Esophagus (tissue), 2 donors: ENCODE measurements around the gene CHST8. TPM values are rescaled to one million over a fixed set of nuclear protein-coding genes. Genes with fewer than 3 reads are reported as not detected.

Source experiments
- H3K27ac ChIP-seq, 2 donors: one replicate each; pipeline ENCODE4 v1.5.1; 2013; ENCODE audit warnings: low read depth in 2 of 2, mild to moderate bottlenecking in 2 of 2, inconsistent platforms in 1 of 2, low read length in 1 of 2, moderate library complexity in 1 of 2
- H3K27me3 ChIP-seq, 2 donors: one replicate each; pipeline ENCODE4 v1.6.1; 2013; ENCODE audit warnings: low read length in 2 of 2, control low read depth in 1 of 2, mild to moderate bottlenecking in 1 of 2; ENCODE audit not compliant: insufficient read depth in 2 of 2, control insufficient read depth in 1 of 2
- H3K36me3 ChIP-seq, 2 donors: one replicate each; pipeline ENCODE4 v1.6.1; 2013; ENCODE audit warnings: low read length in 1 of 2; ENCODE audit not compliant: control insufficient read depth in 2 of 2, insufficient read depth in 2 of 2
- H3K4me1 ChIP-seq, 2 donors: one replicate each; pipeline ENCODE4 v1.6.1; 2013; ENCODE audit warnings: low read length in 1 of 2; ENCODE audit not compliant: control insufficient read depth in 2 of 2, insufficient read depth in 2 of 2
- H3K4me3 ChIP-seq, 2 donors: one replicate each; pipeline ENCODE4 v1.5.1; 2013; ENCODE audit warnings: low read length in 2 of 2, mild to moderate bottlenecking in 2 of 2, low read depth in 1 of 2, moderate library complexity in 1 of 2
- H3K9me3 ChIP-seq, 2 donors: one replicate each; pipeline ENCODE4 v1.6.1; 2013; ENCODE audit warnings: mild to moderate bottlenecking in 2 of 2, low read depth in 1 of 2, low read length in 1 of 2, moderate library complexity in 1 of 2; ENCODE audit not compliant: control insufficient read depth in 2 of 2, insufficient read depth in 1 of 2
- WGBS, 2 donors: extraction: QIAGEN DNeasy Blood & Tissue Kit; methylation state at CpG; one replicate each; pipeline ENCODE4 v1.1.7; 2013; 5-methylcytosine and 5-hydroxymethylcytosine counted together
- polyA plus RNA-seq, 2 donors: library from polyadenylated mRNA; stranded (reverse); fragments of 200-250 nt; gene quantifications; one replicate each; pipeline ENCODE4 v1.2.3, GENCODE V29; 2013
- donor health status: healthy with polysubstance abuse.
- donor health status: Bipolar disorder and iron deficiency.

The CHST8 gene
- polyA plus RNA-seq, 2 donors, result 0.04 to 0.18 TPM

GRCh38 chr19:33622809-33623511 lies 1.2 kb downstream of the CHST8 start:
- Histone ChIP-seq H3K27ac (no peak overlapping the region), H3K36me3 (no peaks in the 10 kb centered on the region), H3K4me1 (peaks cover 5 to 9% of the 10 kb centered on the region in 2 donors), H3K4me3 (peak overlapping the region; percentile 34 to 42), H3K9me3 (no peaks in the 10 kb centered on the region), H3K27me3 (peaks cover 0 to 8% of the 10 kb centered on the region in 2 donors)
- WGBS, 2 donors, result 3 to 5% methylated on average over 60 to 64 of the region's 64 CpGs

DNA sequence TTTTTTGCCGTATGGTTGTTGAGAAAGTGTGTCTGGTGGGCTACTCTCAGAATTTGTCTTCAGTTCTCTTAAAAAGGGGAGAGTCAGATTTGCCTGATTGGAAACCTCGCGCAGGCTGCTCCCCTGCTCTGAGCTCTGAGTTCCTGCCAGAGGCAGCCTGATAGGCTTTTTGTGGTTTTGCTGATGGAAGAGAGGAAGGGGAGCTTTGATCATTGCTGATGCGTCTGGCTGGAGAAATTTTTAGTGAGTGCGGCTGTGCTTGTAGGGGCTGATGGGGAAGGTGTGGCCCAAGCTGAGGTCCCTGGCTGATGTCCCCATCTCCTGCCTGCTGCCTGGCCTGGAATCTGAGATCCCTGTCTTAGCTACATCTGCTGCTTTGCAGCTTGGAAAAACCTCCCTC lies 2.8 kb downstream of the CHST8 start:
- Histone ChIP-seq H3K4me3 (no peak overlapping the region), H3K9me3 (no peaks in the 10 kb centered on the region), H3K27ac (no peak overlapping the region), H3K4me1 (peaks cover 5 to 9% of the 10 kb centered on the region in 2 donors), H3K36me3 (no peaks in the 10 kb centered on the region), H3K27me3 (peaks cover 0 to 8% of the 10 kb centered on the region in 2 donors)
- 44 to 52% methylated on average over 5 of the region's 5 CpGs for WGBS, 2 donors

- Histone ChIP-seq H3K36me3 (no peaks in the 10 kb centered on the region), H3K4me1 (peaks cover 0 to 5% of the 10 kb centered on the region in 2 donors), H3K27ac (no peak overlapping the region), H3K4me3 (no peak overlapping the region), H3K27me3 (peaks cover 0 to 1% of the 10 kb centered on the region in 2 donors), H3K9me3 (no peaks in the 10 kb centered on the region)
- WGBS, 2 donors, result 69 to 78% methylated on average over 5 of the region's 5 CpGs
These were observed 5.8 kb downstream of the CHST8 start for GRCh38 chr19:33627526-33627925.

- H3K36me3 ChIP-seq, result no peaks in the 10 kb centered on the region
- no peaks in the 10 kb centered on the region for H3K4me1 ChIP-seq
- no peaks in the 10 kb centered on the region for H3K9me3 ChIP-seq
- H3K27me3 ChIP-seq, result no peaks in the 10 kb centered on the region
- no peak overlapping the region for H3K27ac ChIP-seq
- 79 to 84% methylated on average over 12 of the region's 12 CpGs for WGBS, 2 donors
- H3K4me3 ChIP-seq, result no peak overlapping the region
These were observed 6.4 kb downstream of the CHST8 start for GRCh38 chr19:33627962-33628839.

GRCh38 chr19:33628921-33629825 lies 7.4 kb downstream of the CHST8 start:
- H3K4me3 ChIP-seq, result no peak overlapping the region
- H3K27ac ChIP-seq, result no peak overlapping the region
- H3K27me3 ChIP-seq, result no peaks in the 10 kb centered on the region
- H3K36me3 ChIP-seq, result no peaks in the 10 kb centered on the region
- no peaks in the 10 kb centered on the region for H3K9me3 ChIP-seq
- no peaks in the 10 kb centered on the region for H3K4me1 ChIP-seq
- 55 to 65% methylated on average over 13 of the region's 13 CpGs for WGBS, 2 donors

DNA sequence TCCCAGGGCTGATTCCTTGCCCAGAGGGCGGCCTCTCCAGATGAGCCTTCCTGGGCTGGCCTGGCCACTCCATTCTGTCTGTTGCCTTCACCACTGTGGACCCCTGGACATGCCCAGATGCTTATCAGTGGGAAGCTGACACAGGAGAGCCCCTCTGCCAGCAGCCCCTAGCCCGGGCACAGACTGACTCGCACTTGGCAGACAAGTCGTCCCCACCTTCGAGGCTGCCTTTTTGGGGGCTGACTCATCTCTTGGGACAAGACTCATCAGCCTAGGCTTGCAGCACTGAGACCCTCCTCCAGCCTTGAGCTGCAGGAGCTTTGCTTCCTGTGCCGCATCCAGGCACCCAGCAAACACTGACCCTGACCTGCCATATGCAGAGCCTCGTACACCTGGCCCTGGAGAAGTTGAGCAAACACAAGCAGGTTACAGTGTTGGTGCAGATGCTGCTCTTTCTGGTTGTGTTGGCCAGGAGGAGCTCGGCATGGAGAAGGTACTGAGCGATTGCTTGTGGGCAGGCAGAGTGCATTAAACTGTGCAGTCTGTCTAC lies 8.1 kb downstream of the CHST8 start:
- H3K27me3 ChIP-seq, result no peaks in the 10 kb centered on the region
- no peak overlapping the region for H3K27ac ChIP-seq
- H3K9me3 ChIP-seq, result peaks cover 0 to 2% of the 10 kb centered on the region in 2 donors
- WGBS, 2 donors, result 71% methylated on average over 9 of the region's 9 CpGs
- no peaks in the 10 kb centered on the region for H3K36me3 ChIP-seq
- H3K4me1 ChIP-seq, result no peaks in the 10 kb centered on the region
- no peak overlapping the region for H3K4me3 ChIP-seq

DNA sequence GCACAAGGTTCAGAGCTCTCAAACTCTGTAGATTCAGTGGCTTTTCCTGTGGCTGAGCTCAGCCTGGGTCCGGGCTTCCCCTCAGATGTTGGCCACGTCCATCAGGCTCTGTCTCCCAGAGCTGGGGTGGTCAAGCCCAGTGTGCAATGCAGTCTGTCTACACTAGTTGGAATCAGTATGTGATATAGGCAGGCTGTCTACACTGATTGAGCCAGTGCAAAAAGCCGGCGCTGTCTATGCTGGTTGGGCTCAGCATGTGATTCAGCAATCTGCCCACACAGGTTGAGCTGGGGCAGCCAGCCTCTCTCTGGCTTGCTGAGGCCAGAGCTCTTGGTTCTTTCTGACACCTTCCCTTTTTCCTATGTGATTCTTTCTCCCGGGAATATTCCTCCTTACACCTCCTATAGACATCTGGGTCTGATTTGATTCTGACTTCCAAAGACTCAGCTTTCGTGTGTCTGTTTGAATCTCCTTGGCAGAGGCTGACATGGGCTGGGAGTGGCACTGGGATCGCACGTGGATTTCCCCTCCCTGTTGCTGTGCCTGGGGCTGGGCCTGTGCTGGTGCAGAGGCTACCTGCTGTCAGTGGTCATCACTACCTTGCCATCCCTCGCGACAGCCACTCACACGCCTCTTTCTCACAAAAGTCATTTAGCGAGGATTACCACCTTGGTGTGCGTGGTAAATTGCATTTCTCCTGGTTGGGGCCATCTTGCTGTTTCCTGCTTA lies 9.3 kb downstream of the CHST8 start:
- 56 to 64% methylated on average over 13 of the region's 13 CpGs for WGBS, 2 donors
- Histone ChIP-seq H3K36me3 (no peaks in the 10 kb centered on the region), H3K27me3 (no peaks in the 10 kb centered on the region), H3K4me3 (no peak overlapping the region), H3K27ac (no peak overlapping the region), H3K4me1 (no peaks in the 10 kb centered on the region), H3K9me3 (peaks cover 0 to 2% of the 10 kb centered on the region in 2 donors)

DNA sequence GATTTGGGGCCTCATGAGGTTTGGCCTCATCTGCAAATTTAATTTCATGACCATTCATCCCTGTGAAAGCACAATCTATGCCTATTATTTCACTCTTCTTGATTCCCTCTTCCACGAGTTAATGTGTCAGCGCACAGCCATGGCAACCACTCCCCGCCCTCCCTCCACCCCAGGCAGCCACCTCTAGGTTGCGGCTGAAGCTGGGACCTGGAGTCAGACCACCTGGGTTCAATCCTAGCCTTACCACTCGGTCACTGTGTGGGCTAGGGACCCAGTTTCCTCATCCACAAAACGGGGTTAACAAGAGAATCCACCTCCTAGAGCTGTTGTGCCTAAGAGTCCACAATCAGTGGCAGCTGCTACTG lies 9.8 kb downstream of the CHST8 start:
- 55 to 58% methylated on average over 6 of the region's 6 CpGs for WGBS, 2 donors
- H3K27ac ChIP-seq, result no peak overlapping the region
- no peaks in the 10 kb centered on the region for H3K27me3 ChIP-seq
- H3K4me1 ChIP-seq, result no peaks in the 10 kb centered on the region
- peaks cover 0 to 2% of the 10 kb centered on the region in 2 donors for H3K9me3 ChIP-seq
- H3K36me3 ChIP-seq, result no peaks in the 10 kb centered on the region
- H3K4me3 ChIP-seq, result no peak overlapping the region
